ENCODE measurements around the gene KCNJ5. TPM values are rescaled to one million over a fixed set of nuclear protein-coding genes. Genes with fewer than 3 reads are reported as not detected.
A peak's percentile ranks its signal among the peaks of the same experiment; 100 is the strongest.

KCNJ5 gene
- total RNA-seq, 2 experiments from 2014 or later: not detected

DNA sequence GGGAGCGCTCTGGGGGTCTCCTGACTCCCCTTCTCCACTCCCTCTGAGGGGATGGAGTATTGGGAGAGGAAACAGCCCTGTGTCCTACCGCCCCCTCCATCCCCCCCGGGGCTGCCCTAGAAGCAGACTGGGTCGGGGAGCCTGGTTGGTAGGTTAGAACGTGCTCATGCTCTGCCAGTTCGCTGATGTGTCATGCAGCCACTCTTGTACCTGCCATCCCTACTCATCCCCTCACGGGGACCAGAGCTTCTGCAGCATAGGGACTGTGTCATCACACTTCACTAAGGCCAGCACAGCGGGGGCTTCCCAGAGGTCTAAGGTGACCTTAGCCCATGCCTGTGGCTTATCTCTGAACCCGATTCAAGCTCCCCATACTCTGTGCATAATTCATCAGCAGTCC lies 28.8 kb upstream of the KCNJ5 start:
- intact Hi-C loops (cut with micrococcal nuclease): loop anchor here (10.0 kb wide), 1 partner anchor 828 kb away; no protein-coding TSS in a partner anchor
- Mint-ChIP-seq H3K27ac (no peak overlapping the region), H3K36me3 (ENCODE audit: low read depth) (no peaks in the 10 kb centered on the region), H3K27me3 (peaks cover 1% of the 10 kb centered on the region), H3K4me1 (ENCODE audit: low read depth) (no peaks in the 10 kb centered on the region), H3K9me3 (no peaks in the 10 kb centered on the region), H3K4me3 (no peak overlapping the region)
- ATAC-seq (no peak), DNase-seq (no peak)
- TF ChIP-seq, protein P1, sequence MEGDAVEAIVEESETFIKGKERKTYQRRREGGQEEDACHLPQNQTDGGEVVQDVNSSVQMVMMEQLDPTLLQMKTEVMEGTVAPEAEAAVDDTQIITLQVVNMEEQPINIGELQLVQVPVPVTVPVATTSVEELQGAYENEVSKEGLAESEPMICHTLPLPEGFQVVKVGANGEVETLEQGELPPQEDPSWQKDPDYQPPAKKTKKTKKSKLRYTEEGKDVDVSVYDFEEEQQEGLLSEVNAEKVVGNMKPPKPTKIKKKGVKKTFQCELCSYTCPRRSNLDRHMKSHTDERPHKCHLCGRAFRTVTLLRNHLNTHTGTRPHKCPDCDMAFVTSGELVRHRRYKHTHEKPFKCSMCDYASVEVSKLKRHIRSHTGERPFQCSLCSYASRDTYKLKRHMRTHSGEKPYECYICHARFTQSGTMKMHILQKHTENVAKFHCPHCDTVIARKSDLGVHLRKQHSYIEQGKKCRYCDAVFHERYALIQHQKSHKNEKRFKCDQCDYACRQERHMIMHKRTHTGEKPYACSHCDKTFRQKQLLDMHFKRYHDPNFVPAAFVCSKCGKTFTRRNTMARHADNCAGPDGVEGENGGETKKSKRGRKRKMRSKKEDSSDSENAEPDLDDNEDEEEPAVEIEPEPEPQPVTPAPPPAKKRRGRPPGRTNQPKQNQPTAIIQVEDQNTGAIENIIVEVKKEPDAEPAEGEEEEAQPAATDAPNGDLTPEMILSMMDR (IDR thresholded peaks at IDR 0.05): no peak
- POLR2A ChIA-PET: no interaction called here
- CTCF ChIA-PET: interaction anchor here (0.9 to 7.5 kb wide), 2 partner anchors 31 to 704 kb away, joined by 3 to 57 read pairs; no protein-coding TSS in a partner anchor

DNA sequence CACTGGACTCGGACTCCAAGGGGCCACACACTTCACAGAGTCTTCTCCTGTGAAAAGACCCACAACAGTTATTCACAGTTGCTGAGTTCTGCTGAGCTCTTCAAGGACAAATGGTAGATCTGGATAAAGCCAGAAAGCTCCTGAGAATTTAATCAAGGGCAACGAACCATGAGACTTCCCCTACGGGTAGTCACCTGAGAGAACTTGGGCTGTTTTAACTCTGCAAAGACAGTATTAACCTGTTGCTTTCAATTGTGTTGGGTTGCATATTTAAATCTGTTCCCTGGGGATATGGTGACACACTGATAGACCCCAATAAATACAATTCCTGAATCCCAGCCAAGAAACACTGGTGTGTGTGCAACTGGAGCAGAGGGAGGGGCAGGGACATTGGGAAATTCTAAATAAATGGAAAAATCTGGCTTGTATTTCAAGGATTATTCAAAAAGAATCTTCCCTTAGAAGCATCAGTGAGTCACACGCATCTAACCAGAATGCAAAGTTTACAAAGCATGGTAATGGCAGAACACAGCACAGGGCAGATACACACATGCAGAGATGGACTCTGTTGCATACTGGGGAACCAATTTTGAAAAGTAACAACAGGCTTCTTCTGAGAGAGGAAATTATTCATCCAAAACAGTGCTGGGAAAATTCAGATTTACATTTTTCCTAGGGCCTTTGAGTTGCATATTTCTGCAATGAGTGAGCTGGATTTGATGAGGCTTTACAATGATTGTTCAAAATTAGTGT lies 28.1 kb upstream of the KCNJ5 start:
- CTCF ChIA-PET: interaction anchor here (0.7 to 0.9 kb wide), 3 partner anchors 8 to 60 kb away, joined by 3 read pairs; no protein-coding TSS in a partner anchor
- no peak overlapping the region for H3K27ac Mint-ChIP-seq
- no peaks in the 10 kb centered on the region for H3K9me3 Mint-ChIP-seq
- POLR2A ChIA-PET: no interaction called here
- DNase-seq (no peak), ATAC-seq (no peak)
- peaks cover 1% of the 10 kb centered on the region for H3K27me3 Mint-ChIP-seq
- TF ChIP-seq, protein P1 (IDR thresholded peaks at IDR 0.05): no peak
- no peaks in the 10 kb centered on the region for H3K4me1 Mint-ChIP-seq (ENCODE audit: low read depth)
- intact Hi-C loops (cut with micrococcal nuclease): loop anchor here (10.0 kb wide), 1 partner anchor 828 kb away; no protein-coding TSS in a partner anchor
- no peaks in the 10 kb centered on the region for H3K36me3 Mint-ChIP-seq (ENCODE audit: low read depth)
- no peak overlapping the region for H3K4me3 Mint-ChIP-seq

DNA sequence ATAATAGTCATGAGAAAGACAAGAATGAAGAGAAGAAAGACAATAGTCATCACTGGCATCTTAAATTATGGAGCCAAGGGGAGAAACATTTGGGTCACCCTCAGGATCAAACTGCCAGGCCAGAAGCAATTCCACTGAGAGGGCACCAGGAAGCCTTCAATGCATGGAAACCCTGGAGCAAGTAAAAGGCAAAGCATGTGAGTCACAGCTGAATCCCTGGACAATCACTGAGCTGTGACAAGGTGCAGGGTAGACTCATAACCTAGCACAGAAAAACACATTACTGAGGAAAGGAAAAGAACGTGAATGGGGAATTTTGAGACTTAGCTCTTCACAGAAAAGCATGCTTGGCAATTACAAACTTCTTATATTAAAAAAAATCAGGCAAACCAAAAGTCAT lies 25.7 kb upstream of the KCNJ5 start:
- Mint-ChIP-seq H3K36me3 (ENCODE audit: low read depth) (no peaks in the 10 kb centered on the region), H3K9me3 (no peaks in the 10 kb centered on the region)

DNA sequence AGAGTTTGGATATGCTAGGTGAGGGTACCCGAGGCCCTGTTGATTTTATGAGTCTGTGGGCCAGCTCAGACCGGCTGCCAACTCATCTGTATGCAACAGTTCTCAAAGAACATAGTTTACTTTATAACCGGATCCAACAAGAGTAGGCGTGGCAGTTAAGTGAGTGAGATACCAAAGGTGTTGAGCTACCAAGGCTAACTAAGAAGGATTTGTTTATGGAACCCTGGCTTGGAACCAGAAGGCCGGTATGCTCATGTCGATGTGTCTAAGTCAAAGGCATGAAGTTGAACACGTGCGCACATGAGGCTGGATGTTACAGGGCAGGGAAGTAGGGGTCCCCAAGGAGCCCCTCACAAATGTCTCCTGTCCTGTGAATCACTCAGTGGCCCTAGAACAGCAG lies 23.9 kb upstream of the KCNJ5 start, which contains the start of gene KCNJ1:
Gene KCNJ1, minus strand, starts transcription at position 20 of the 400 bp plus-strand sequence. CDS start 27,053 bp downstream, outside the sequence.
- Mint-ChIP-seq H3K4me1 (ENCODE audit: low read depth) (no peaks in the 10 kb centered on the region), H3K27ac (no peak within 1 kb of the TSS), H3K9me3 (no peaks in the 10 kb centered on the region), H3K27me3 (peaks cover 2% of the 10 kb centered on the region), H3K36me3 (ENCODE audit: low read depth) (no peaks in the 10 kb centered on the region), H3K4me3 (no peak within 1 kb of the TSS)
- TF ChIP-seq, protein P1 (IDR thresholded peaks at IDR 0.05): no peak
- intact Hi-C loops (cut with micrococcal nuclease): loop anchor here (10.0 kb wide), 1 partner anchor 832 kb away; no protein-coding TSS in a partner anchor
- ChIA-PET CTCF (interaction anchor here (2.8 kb wide), 1 partner anchor 17 kb away, joined by 11 read pairs; no protein-coding TSS in a partner anchor), POLR2A (no interaction called here)
- peak; percentile 56 for DNase-seq
- ATAC-seq: peak; percentile 31

More for the DNA sequence above, 25.7 kb upstream of the KCNJ5 start:
- H3K4me3 Mint-ChIP-seq: no peak overlapping the region
- POLR2A ChIA-PET: no interaction called here
- no peak for ATAC-seq
- no peak overlapping the region for H3K27ac Mint-ChIP-seq
- H3K4me1 Mint-ChIP-seq (ENCODE audit: low read depth): no peaks in the 10 kb centered on the region
- TF ChIP-seq, protein P1 (IDR thresholded peaks at IDR 0.05): no peak
- CTCF ChIA-PET: interaction anchor here (0.7 to 2.8 kb wide), 6 partner anchors 18 to 709 kb away, joined by 3 to 11 read pairs (median 3); no protein-coding TSS in a partner anchor
- no peaks in the 10 kb centered on the region for H3K27me3 Mint-ChIP-seq
- intact Hi-C loops (cut with micrococcal nuclease): loop anchor here (10.0 kb wide), 1 partner anchor 831 kb away; no protein-coding TSS in a partner anchor
- no peak for DNase-seq

All from activated CD8-positive, alpha-beta T cell treated with anti-CD3 and anti-CD28 coated beads for 36 hours (primary cell).